ENCODE results near the gene PARPBP. TPM values are rescaled to one million over a fixed set of nuclear protein-coding genes. Genes with fewer than 3 reads are reported as not detected.

PARPBP gene
- total and polyA plus RNA-seq, 2 experiments from 2014 or later, result 37.3 to 44.8 TPM

DNA sequence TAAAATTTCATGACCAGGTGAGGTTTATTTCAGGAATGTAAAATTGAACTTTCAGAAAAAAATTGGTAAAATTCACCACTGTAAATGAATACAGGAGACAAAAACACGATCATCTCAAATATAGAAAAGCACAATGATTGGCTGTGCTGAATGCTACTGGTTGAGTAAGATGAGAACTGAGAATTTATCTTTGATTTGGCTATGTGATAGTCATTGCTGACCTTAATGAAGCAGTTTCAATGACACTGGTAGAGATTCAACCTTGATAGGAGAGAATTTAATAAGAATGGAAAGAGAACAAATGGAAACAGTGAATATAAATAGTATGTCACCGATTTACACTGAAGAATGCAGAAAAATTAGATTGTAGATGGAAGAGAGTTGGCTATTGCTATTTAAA is 84.0 kb downstream of the PARPBP start:
- Mint-ChIP-seq H3K4me3 (no peak overlapping the region), H3K9me3 (peaks cover 29% of the 10 kb centered on the region), H3K4me1 (no peaks in the 10 kb centered on the region), H3K27me3 (ENCODE audit: insufficient read depth, low read depth, poor library complexity) (peaks cover 7% of the 10 kb centered on the region), H3K36me3 (ENCODE audit: low read depth) (peaks cover 59% of the 10 kb centered on the region), H3K27ac (no peak overlapping the region)
- no peak overlapping the region for H2AFZ ChIP-seq
- no peaks in the 10 kb centered on the region for H4K20me1 ChIP-seq (replicated peaks; ENCODE audit: insufficient read depth)
- H3K27me3 ChIP-seq (ENCODE audit: insufficient read depth), result no peaks in the 10 kb centered on the region
- H3F3A ChIP-seq (replicated peaks; ENCODE audit: low read depth), result no peaks in the 10 kb centered on the region
- no peak overlapping the region for H3K27ac ChIP-seq (ENCODE audit: low read depth)
- ATAC-seq (no peak), DNase-seq (ENCODE audit: low spot score) (no peak)
- H3K4me3 ChIP-seq, result no peak overlapping the region
- H3K36me3 ChIP-seq (ENCODE audit: insufficient read depth), result peaks cover 12% of the 10 kb centered on the region; the same call in 1 of the 2 replicates
- no peaks in the 10 kb centered on the region for H3K79me2 ChIP-seq (replicated peaks; ENCODE audit: insufficient read depth)
- H3K4me2 ChIP-seq, result no peak overlapping the region
- TF ChIP-seq, protein P1, sequence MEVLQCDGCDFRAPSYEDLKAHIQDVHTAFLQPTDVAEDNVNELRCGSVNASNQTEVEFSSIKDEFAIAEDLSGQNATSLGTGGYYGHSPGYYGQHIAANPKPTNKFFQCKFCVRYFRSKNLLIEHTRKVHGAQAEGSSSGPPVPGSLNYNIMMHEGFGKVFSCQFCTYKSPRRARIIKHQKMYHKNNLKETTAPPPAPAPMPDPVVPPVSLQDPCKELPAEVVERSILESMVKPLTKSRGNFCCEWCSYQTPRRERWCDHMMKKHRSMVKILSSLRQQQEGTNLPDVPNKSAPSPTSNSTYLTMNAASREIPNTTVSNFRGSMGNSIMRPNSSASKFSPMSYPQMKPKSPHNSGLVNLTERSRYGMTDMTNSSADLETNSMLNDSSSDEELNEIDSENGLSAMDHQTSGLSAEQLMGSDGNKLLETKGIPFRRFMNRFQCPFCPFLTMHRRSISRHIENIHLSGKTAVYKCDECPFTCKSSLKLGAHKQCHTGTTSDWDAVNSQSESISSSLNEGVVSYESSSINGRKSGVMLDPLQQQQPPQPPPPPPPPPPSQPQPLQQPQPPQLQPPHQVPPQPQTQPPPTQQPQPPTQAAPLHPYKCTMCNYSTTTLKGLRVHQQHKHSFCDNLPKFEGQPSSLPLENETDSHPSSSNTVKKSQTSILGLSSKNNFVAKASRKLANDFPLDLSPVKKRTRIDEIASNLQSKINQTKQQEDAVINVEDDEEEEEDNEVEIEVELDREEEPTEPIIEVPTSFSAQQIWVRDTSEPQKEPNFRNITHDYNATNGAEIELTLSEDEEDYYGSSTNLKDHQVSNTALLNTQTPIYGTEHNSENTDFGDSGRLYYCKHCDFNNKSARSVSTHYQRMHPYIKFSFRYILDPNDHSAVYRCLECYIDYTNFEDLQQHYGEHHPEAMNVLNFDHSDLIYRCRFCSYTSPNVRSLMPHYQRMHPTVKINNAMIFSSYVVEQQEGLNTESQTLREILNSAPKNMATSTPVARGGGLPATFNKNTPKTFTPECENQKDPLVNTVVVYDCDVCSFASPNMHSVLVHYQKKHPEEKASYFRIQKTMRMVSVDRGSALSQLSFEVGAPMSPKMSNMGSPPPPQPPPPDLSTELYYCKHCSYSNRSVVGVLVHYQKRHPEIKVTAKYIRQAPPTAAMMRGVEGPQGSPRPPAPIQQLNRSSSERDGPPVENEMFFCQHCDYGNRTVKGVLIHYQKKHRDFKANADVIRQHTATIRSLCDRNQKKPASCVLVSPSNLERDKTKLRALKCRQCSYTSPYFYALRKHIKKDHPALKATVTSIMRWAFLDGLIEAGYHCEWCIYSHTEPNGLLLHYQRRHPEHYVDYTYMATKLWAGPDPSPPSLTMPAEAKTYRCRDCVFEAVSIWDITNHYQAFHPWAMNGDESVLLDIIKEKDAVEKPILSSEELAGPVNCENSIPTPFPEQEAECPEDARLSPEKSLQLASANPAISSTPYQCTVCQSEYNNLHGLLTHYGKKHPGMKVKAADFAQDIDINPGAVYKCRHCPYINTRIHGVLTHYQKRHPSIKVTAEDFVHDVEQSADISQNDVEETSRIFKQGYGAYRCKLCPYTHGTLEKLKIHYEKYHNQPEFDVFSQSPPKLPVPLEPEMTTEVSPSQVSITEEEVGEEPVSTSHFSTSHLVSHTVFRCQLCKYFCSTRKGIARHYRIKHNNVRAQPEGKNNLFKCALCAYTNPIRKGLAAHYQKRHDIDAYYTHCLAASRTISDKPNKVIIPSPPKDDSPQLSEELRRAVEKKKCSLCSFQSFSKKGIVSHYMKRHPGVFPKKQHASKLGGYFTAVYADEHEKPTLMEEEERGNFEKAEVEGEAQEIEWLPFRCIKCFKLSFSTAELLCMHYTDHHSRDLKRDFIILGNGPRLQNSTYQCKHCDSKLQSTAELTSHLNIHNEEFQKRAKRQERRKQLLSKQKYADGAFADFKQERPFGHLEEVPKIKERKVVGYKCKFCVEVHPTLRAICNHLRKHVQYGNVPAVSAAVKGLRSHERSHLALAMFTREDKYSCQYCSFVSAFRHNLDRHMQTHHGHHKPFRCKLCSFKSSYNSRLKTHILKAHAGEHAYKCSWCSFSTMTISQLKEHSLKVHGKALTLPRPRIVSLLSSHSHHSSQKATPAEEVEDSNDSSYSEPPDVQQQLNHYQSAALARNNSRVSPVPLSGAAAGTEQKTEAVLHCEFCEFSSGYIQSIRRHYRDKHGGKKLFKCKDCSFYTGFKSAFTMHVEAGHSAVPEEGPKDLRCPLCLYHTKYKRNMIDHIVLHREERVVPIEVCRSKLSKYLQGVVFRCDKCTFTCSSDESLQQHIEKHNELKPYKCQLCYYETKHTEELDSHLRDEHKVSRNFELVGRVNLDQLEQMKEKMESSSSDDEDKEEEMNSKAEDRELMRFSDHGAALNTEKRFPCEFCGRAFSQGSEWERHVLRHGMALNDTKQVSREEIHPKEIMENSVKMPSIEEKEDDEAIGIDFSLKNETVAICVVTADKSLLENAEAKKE (CRISPR knock-in tag; IDR thresholded peaks at IDR 0.05), result no peak
- TF ChIP-seq, protein P2, sequence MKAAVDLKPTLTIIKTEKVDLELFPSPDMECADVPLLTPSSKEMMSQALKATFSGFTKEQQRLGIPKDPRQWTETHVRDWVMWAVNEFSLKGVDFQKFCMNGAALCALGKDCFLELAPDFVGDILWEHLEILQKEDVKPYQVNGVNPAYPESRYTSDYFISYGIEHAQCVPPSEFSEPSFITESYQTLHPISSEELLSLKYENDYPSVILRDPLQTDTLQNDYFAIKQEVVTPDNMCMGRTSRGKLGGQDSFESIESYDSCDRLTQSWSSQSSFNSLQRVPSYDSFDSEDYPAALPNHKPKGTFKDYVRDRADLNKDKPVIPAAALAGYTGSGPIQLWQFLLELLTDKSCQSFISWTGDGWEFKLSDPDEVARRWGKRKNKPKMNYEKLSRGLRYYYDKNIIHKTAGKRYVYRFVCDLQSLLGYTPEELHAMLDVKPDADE (IDR thresholded peaks at IDR 0.05), result no peak
- H3K9me2 ChIP-seq (ENCODE audit: insufficient read depth), result no peaks in the 10 kb centered on the region
- no peaks in the 10 kb centered on the region for H3K4me1 ChIP-seq (ENCODE audit: insufficient read depth)

DNA sequence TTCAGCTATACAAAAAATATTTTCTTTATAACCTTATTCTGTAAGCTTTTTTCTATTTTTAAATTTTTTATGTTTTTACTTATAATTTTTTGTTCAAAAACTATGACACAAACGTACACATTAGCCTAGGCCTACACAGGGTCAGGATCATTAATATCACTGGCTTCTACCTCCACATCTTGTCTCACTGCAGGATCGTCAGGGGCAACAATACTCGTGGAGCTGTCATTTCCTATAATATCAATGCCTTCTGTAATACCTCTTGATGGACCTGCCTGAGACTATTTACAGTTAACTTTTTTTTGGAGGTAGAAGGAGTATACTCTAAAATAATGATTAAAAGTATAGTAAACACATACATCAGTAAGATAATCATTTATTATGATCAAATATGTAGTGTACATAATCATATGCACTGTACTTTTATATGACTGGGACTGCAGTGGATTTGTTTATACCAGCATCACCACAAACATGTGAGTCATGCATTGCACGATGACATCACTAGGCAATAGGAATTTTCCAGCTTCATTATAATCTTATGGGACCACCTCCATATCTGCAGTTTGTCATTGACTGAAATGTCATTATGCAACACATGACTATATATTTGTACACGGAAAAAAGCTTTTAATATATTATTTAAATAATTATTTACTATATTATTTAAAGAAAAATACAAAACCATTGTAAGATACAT is 96.2 kb downstream of the PARPBP start:
- no peaks in the 10 kb centered on the region for H3K27me3 ChIP-seq (ENCODE audit: insufficient read depth)
- no peak for DNase-seq (ENCODE audit: low spot score)
- H2AFZ ChIP-seq, result no peak overlapping the region
- no peaks in the 10 kb centered on the region for H4K20me1 ChIP-seq (replicated peaks; ENCODE audit: insufficient read depth)
- no peak for ATAC-seq
- no peak overlapping the region for H3K4me3 Mint-ChIP-seq
- H3K79me2 ChIP-seq (replicated peaks; ENCODE audit: insufficient read depth), result no peaks in the 10 kb centered on the region
- H3K4me1 Mint-ChIP-seq, result no peaks in the 10 kb centered on the region
- no peaks in the 10 kb centered on the region for H3K36me3 Mint-ChIP-seq (ENCODE audit: low read depth)
- H3K4me3 ChIP-seq, result no peak overlapping the region
- no peaks in the 10 kb centered on the region for H3K36me3 ChIP-seq (ENCODE audit: insufficient read depth)
- no peak overlapping the region for H3K27ac ChIP-seq (ENCODE audit: low read depth)
- H3K27me3 Mint-ChIP-seq (ENCODE audit: insufficient read depth, low read depth, poor library complexity), result no peaks in the 10 kb centered on the region
- no peak overlapping the region for H3K4me2 ChIP-seq
- H3F3A ChIP-seq (replicated peaks; ENCODE audit: low read depth), result no peaks in the 10 kb centered on the region
- no peaks in the 10 kb centered on the region for H3K9me2 ChIP-seq (ENCODE audit: insufficient read depth)
- no peaks in the 10 kb centered on the region for H3K4me1 ChIP-seq (ENCODE audit: insufficient read depth)
- no peaks in the 10 kb centered on the region for H3K9me3 Mint-ChIP-seq
- no peak overlapping the region for H3K27ac Mint-ChIP-seq
- TF ChIP-seq, protein P3, sequence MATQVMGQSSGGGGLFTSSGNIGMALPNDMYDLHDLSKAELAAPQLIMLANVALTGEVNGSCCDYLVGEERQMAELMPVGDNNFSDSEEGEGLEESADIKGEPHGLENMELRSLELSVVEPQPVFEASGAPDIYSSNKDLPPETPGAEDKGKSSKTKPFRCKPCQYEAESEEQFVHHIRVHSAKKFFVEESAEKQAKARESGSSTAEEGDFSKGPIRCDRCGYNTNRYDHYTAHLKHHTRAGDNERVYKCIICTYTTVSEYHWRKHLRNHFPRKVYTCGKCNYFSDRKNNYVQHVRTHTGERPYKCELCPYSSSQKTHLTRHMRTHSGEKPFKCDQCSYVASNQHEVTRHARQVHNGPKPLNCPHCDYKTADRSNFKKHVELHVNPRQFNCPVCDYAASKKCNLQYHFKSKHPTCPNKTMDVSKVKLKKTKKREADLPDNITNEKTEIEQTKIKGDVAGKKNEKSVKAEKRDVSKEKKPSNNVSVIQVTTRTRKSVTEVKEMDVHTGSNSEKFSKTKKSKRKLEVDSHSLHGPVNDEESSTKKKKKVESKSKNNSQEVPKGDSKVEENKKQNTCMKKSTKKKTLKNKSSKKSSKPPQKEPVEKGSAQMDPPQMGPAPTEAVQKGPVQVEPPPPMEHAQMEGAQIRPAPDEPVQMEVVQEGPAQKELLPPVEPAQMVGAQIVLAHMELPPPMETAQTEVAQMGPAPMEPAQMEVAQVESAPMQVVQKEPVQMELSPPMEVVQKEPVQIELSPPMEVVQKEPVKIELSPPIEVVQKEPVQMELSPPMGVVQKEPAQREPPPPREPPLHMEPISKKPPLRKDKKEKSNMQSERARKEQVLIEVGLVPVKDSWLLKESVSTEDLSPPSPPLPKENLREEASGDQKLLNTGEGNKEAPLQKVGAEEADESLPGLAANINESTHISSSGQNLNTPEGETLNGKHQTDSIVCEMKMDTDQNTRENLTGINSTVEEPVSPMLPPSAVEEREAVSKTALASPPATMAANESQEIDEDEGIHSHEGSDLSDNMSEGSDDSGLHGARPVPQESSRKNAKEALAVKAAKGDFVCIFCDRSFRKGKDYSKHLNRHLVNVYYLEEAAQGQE (IDR thresholded peaks at IDR 0.05; ENCODE audit: unreplicated experiment), result no peak
- TF ChIP-seq NANOG (IDR thresholded peaks at IDR 0.05; ENCODE audit: borderline replicate concordance), result no peak
- TF ChIP-seq, protein P4, sequence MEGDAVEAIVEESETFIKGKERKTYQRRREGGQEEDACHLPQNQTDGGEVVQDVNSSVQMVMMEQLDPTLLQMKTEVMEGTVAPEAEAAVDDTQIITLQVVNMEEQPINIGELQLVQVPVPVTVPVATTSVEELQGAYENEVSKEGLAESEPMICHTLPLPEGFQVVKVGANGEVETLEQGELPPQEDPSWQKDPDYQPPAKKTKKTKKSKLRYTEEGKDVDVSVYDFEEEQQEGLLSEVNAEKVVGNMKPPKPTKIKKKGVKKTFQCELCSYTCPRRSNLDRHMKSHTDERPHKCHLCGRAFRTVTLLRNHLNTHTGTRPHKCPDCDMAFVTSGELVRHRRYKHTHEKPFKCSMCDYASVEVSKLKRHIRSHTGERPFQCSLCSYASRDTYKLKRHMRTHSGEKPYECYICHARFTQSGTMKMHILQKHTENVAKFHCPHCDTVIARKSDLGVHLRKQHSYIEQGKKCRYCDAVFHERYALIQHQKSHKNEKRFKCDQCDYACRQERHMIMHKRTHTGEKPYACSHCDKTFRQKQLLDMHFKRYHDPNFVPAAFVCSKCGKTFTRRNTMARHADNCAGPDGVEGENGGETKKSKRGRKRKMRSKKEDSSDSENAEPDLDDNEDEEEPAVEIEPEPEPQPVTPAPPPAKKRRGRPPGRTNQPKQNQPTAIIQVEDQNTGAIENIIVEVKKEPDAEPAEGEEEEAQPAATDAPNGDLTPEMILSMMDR (conservative IDR thresholded peaks at IDR 0.05; ENCODE audit: low read depth in 2 of 2), result no peak
- TF ChIP-seq POLR2AphosphoS5 (IDR thresholded peaks at IDR 0.05; ENCODE audit: low read depth), result no peak
- no peak for TF ChIP-seq STAT1 (IDR thresholded peaks at IDR 0.05; ENCODE audit: unreplicated experiment)
- no peak for TF ChIP-seq ZNF114 (CRISPR knock-in tag; IDR thresholded peaks at IDR 0.05)
- TF ChIP-seq ZNF331 (CRISPR knock-in tag; IDR thresholded peaks at IDR 0.05; ENCODE audit: low read depth), result no peak

Data from GM23338 (cell line).